SK-N-MC (cell line): ENCODE measurements around the gene FBXO41.
A peak's percentile ranks its signal among the peaks of the same experiment; 100 is the strongest.

Source experiments
- DNase-seq: peaks from one replicate; pipeline ENCODE4 v3.0.0-alpha.2; 2011; ENCODE audit warnings: low read depth, low spot score
- H3K27ac ChIP-seq: fragments of 200-600 bp; sonication (generic); 2 replicates; pipeline ENCODE4 v1.5.1; 2016; ENCODE audit warnings: mixed run types
- H3K36me3 ChIP-seq: fragments of 200-600 bp; sonication (generic); 2 replicates; pipeline ENCODE4 v1.6.1; 2017; ENCODE audit warnings: antibody characterized with exemption, low read length, mixed read lengths; ENCODE audit not compliant: insufficient read depth
- H3K4me3 ChIP-seq: fragments of 200-600 bp; sonication (generic); 2 replicates; pipeline ENCODE4 v1.5.1; 2016
- H3K9ac ChIP-seq: fragments of 200-600 bp; sonication (generic); 2 replicates; pipeline ENCODE4 v1.8.0; 2017; ENCODE audit warnings: mixed run types, mixed read lengths; ENCODE audit not compliant: insufficient read length
- H3K9me3 ChIP-seq: fragments of 200-600 bp; sonication (generic); 2 replicates; pipeline ENCODE4 v1.6.1; 2017; ENCODE audit warnings: low read depth, mild to moderate bottlenecking, antibody characterized with exemption, low read length, moderate library complexity, mixed read lengths
- EZH2 ChIP-seq: fragments of 200-600 bp; sonication (generic); IDR thresholded peaks from one replicate; pipeline ENCODE4 v1.6.1; 2017; ENCODE audit warnings: antibody characterized with exemption
- FOXP2 ChIP-seq: optimal IDR thresholded peaks from 2 replicates; pipeline ENCODE3; 2011; ENCODE audit warnings: mild to moderate bottlenecking, moderate library complexity; ENCODE audit not compliant: insufficient read depth; ENCODE audit errors: extremely low read length, control extremely low read depth
- POLR2AphosphoS5 ChIP-seq: IDR thresholded peaks from 2 replicates; pipeline ENCODE4 v1.6.1; 2012; ENCODE audit warnings: mild to moderate bottlenecking, low read depth, low read length, borderline replicate concordance

Gene FBXO41

GRCh38 chr2:73297586-73297985 lies 13.3 kb upstream of the FBXO41 start:
- TF ChIP-seq POLR2AphosphoS5 (no peak), FOXP2 (no peak), EZH2 (no peak)
- no peak overlapping the region for H3K9ac ChIP-seq
- no peaks in the 10 kb centered on the region for H3K9me3 ChIP-seq
- DNase-seq: no peak
- H3K27ac ChIP-seq: no peak overlapping the region
- H3K36me3 ChIP-seq: no peaks in the 10 kb centered on the region
- no peak overlapping the region for H3K4me3 ChIP-seq

GRCh38 chr2:73297151-73297559 lies 12.9 kb upstream of the FBXO41 start:
- H3K27ac ChIP-seq: no peak overlapping the region
- no peak for TF ChIP-seq POLR2AphosphoS5
- no peak for TF ChIP-seq EZH2
- no peak for TF ChIP-seq FOXP2
- no peak overlapping the region for H3K9ac ChIP-seq
- H3K4me3 ChIP-seq: no peak overlapping the region
- no peak for DNase-seq
- H3K36me3 ChIP-seq: no peaks in the 10 kb centered on the region
- H3K9me3 ChIP-seq: no peaks in the 10 kb centered on the region

GRCh38 chr2:73295751-73296400 lies 11.6 kb upstream of the FBXO41 start:
- no peak for DNase-seq
- Histone ChIP-seq H3K9me3 (no peaks in the 10 kb centered on the region), H3K4me3 (no peak overlapping the region), H3K36me3 (no peaks in the 10 kb centered on the region), H3K27ac (no peak overlapping the region), H3K9ac (no peak overlapping the region)
- no peak for TF ChIP-seq POLR2AphosphoS5
- no peak for TF ChIP-seq EZH2
- no peak for TF ChIP-seq FOXP2

- no peak overlapping the region for H3K4me3 ChIP-seq
- DNase-seq: no peak
Observed at GRCh38 chr2:73294239-73294638, 10.0 kb upstream of the FBXO41 start.

GRCh38 chr2:73293534-73294171 lies 9.4 kb upstream of the FBXO41 start, which contains the start of gene EGR4:
Gene EGR4, minus strand, starts transcription at chr2:73293548. Its CDS starts 231 bp downstream, at chr2:73293317.
- no peak for DNase-seq
- Histone ChIP-seq H3K9ac (no peak within 1 kb of the TSS), H3K36me3 (no peaks in the 10 kb centered on the region), H3K27ac (no peak within 1 kb of the TSS), H3K4me3 (peak within 1 kb of the TSS; percentile 77), H3K9me3 (no peaks in the 10 kb centered on the region)
- TF ChIP-seq FOXP2 (peak; percentile 74), POLR2AphosphoS5 (no peak)

More at GRCh38 chr2:73294239-73294638, 10.0 kb upstream of the FBXO41 start:
- no peaks in the 10 kb centered on the region for H3K9me3 ChIP-seq
- no peak overlapping the region for H3K9ac ChIP-seq
- H3K27ac ChIP-seq: no peak overlapping the region
- no peaks in the 10 kb centered on the region for H3K36me3 ChIP-seq
- TF ChIP-seq POLR2AphosphoS5 (no peak), FOXP2 (no peak), EZH2 (no peak)

GRCh38 chr2:73292906-73293533 lies 8.7 kb upstream of the FBXO41 start:
- no peak for DNase-seq
- Histone ChIP-seq H3K36me3 (no peaks in the 10 kb centered on the region), H3K4me3 (peak overlapping the region; percentile 77), H3K27ac (no peak overlapping the region), H3K9ac (no peak overlapping the region), H3K9me3 (no peaks in the 10 kb centered on the region)
- TF ChIP-seq EZH2 (no peak), FOXP2 (no peak)

GRCh38 chr2:73292316-73292905 lies 8.1 kb upstream of the FBXO41 start:
- TF ChIP-seq POLR2AphosphoS5 (no peak), EZH2 (no peak), FOXP2 (no peak)
- H3K4me3 ChIP-seq: no peak overlapping the region
- no peaks in the 10 kb centered on the region for H3K9me3 ChIP-seq
- H3K36me3 ChIP-seq: no peaks in the 10 kb centered on the region
- H3K9ac ChIP-seq: no peak overlapping the region
- no peak for DNase-seq
- no peak overlapping the region for H3K27ac ChIP-seq

- TF ChIP-seq FOXP2 (no peak), EZH2 (peak; percentile 53)
- no peak overlapping the region for H3K27ac ChIP-seq
- DNase-seq: no peak
- H3K9me3 ChIP-seq: no peaks in the 10 kb centered on the region
- H3K36me3 ChIP-seq: no peaks in the 10 kb centered on the region
- H3K9ac ChIP-seq: no peak overlapping the region
- H3K4me3 ChIP-seq: peak overlapping the region; percentile 55
Observed at GRCh38 chr2:73291461-73292315, 7.4 kb upstream of the FBXO41 start.
